OCI-LY7 (cell line): ENCODE results near the gene FNBP1.

Experiments used
- CTCF ChIP-seq: fragments of 200-600 bp; sonication (generic); conservative IDR thresholded peaks from 2 replicates; pipeline ENCODE4 v1.5.1; 2014; ENCODE audit warnings: mild to moderate bottlenecking, antibody characterized with exemption, low read length, moderate library complexity, mixed read lengths
- EZH2phosphoT487 ChIP-seq: fragments of 200-600 bp; sonication (generic); IDR thresholded peaks from 2 replicates; pipeline ENCODE4 v1.6.1; 2018; ENCODE audit warnings: low read depth, borderline replicate concordance, mild to moderate bottlenecking, mixed run types, antibody characterized with exemption, low read length, moderate library complexity, mixed read lengths

GRCh38 chr9:130026583-130027340, 16.2 kb downstream of the FNBP1 start:
- no peak for TF ChIP-seq CTCF
- TF ChIP-seq EZH2phosphoT487, result no peak
